HG03378 (cell line): ENCODE data around the gene TMEM214.
"Not testable (repeated sequence)": the region's sequence is repeated elsewhere in the genome, so short reads cannot be mapped to it uniquely, and the experiment has no call there.

Source experiments
- ATAC-seq: cut with Tn5 transposase; IDR thresholded peaks from one replicate; pipeline ENCODE4 v1.9.1; 2021; ENCODE audit warnings: mild to moderate bottlenecking, moderate library complexity; ENCODE audit not compliant: unreplicated experiment

Gene TMEM214

GRCh38 chr2:27069436-27069835, 36.7 kb downstream of the TMEM214 start:
- ATAC-seq: no peak

DNA sequence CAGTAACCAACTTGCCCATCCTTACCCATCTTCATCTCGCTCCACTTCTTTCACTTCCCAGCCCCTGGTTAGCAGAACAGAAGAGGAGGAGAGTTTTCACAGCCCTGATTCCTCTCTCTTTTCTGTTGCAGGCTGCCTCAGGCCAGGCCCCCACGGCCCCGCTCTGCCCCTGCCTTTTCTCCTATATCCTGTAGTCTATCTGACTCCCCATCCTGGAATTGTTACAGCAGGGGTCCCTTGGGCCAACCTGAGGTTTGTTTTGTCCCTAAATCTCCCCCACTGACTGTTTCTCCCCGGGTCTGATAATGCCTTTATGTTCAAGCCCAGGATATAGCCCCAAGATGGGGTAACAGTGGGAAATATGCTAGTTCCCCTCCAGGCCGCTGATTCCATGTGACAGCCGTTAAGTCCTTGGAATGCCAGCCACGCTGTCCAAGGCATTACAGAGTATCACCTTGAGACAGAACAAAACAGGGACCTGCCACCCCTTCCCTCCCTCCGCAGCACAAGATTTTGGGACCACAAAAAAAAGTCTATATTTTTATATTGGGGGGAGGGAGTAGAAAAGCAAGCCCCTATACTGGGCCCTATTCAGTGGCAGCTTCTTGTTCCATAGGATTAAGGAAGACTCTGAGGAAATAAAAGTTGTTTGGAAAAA, 37.3 kb downstream of the TMEM214 start:
- ATAC-seq: no peak

GRCh38 chr2:27070653-27071276, 38.0 kb downstream of the TMEM214 start:
- no peak for ATAC-seq

DNA sequence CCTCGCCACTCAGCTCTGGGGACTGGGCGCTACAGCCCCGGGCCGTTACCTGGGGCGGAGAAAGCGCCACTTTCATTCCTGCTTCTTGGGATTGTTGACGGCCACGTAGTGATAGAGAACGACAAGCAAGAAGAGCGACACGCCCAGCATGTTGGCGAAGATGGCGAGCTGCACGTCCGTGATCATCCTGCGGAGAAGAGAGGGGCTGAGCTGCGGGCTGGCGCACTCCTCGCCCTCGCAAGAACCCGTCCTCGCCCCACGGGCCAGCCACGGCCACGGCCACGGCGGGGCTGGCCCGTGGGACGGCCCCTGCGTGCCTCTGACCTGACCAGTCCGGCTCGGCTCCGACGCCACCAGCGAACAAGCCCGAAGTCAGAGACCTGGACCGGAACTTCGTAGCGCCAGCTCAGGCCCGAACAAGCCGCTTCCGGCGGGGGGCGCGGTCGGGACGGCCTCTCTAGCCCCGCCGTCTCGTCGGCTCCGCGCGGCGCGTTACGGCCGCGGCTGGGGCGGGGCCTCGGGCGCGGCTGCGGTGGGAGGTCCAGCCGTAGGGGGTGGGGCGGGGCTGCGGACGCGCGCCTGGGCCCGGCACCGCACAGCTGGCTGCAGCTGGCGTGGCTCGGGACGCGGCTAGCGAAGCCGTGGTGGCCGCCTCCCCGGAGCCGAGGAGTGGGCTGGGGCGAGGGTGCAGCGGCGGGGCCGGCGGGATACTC, 38.7 kb downstream of the TMEM214 start, which contains the start of gene OST4:
Gene OST4 (minus strand): TSS at position 378 of the 713 bp plus-strand sequence.
- peak; percentile 64 for ATAC-seq

DNA sequence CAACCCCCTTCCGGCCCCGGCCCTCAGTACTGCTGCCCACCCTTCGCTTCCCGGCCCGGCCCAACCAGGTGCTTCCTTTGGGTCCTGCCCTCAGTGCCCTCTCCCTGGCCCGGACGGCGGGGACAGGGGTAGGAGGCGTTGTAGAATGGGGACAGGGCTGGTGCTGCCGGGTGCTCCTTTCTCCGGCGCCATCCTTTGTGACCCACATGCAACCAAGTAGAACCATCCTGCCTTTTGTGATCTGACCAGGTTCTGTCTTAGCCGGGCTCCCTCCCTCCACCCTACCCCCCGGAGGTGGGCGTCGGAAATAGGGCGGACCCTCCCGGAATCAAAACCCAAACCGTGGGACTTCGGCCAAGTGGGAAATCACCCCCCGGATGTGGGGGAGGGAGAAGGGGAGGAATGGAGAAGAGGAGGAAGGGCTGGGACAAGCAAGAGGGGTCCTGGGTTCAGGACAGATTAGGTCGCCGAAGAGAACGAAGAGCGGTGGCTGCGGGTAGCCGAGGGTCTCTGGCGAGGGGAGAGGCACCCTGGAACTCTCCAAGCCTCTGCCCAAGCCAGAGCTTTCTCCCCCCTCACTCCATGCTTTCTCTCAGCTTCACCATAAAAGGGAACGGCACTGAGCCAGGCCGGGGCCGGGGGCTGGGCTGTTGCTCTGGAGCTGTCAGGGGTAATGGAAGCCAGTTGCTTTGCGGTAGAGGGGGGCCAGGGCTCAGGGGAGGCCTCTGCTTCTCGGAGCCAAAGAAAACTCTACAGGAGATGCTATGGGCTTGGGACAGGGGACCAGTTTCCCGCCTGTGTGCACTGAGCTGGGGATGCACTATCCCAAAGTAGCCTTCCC, 39.4 kb downstream of the TMEM214 start:
- peak; percentile 16 for ATAC-seq

DNA sequence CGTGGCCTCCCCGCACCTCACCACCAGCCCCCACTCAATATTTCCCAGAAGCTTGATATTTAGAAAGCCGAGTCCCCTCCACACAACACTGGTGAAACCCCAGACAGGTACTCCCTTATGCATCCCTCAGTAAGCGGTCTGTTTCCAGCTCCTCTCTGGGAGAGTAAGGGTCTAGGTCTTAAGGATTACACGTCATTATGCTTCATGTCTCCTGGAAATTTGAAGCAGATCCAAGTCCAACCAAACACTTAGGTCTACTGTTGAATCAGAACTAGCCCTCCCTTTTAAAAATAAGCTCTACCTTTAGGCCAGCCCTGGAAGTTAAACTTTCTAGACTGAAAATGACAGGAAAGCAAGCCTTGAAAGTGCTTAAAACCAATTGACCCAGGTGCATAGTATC, 40.2 kb downstream of the TMEM214 start:
- ATAC-seq: no peak

DNA sequence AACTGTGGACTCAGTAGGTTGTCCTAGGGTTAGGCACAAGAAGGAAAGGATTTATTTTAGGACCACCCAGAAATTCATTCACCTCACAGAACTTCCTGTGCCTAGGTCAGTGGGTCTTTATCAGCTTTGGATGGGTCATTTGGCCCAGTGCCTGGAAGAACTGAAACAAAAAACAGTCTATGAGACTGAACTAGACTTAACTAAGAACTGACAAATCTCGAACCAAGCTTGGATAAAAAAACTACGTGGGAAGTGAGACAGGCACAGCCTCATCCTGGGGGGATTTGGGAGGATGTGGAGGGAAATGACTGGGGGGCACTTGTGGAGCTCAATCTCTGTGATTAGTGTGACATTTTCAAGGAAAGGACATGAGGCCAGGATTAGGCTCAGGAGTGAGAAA, 41.0 kb downstream of the TMEM214 start:
- no peak for ATAC-seq

GRCh38 chr2:27074738-27075565, 42.2 kb downstream of the TMEM214 start:
- no peak for ATAC-seq

- not testable (repeated sequence) for ATAC-seq
Observed at GRCh38 chr2:27075566-27075871, 42.8 kb downstream of the TMEM214 start.

- ATAC-seq: no peak
Observed at GRCh38 chr2:27076323-27076722, 43.6 kb downstream of the TMEM214 start.

DNA sequence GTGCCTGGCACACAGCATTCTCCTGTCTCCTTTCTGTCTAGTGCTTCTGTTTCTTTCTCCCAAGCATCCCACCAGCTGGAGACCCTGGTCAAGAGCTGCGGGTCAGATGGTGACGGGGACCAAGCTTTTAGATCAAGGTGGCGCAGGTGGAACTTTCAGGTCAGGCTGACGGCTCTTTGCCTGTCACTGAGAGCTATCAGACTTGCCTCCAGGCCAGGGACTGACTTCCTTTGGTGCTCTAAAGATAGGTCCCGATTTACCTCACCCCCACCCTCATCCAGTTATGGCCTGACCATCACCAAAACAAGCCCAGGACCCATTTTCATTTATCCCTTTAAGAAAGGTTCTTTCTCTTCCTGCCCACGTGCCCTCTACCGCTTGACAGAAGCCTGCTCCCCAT, 44.5 kb downstream of the TMEM214 start:
- no peak for ATAC-seq

DNA sequence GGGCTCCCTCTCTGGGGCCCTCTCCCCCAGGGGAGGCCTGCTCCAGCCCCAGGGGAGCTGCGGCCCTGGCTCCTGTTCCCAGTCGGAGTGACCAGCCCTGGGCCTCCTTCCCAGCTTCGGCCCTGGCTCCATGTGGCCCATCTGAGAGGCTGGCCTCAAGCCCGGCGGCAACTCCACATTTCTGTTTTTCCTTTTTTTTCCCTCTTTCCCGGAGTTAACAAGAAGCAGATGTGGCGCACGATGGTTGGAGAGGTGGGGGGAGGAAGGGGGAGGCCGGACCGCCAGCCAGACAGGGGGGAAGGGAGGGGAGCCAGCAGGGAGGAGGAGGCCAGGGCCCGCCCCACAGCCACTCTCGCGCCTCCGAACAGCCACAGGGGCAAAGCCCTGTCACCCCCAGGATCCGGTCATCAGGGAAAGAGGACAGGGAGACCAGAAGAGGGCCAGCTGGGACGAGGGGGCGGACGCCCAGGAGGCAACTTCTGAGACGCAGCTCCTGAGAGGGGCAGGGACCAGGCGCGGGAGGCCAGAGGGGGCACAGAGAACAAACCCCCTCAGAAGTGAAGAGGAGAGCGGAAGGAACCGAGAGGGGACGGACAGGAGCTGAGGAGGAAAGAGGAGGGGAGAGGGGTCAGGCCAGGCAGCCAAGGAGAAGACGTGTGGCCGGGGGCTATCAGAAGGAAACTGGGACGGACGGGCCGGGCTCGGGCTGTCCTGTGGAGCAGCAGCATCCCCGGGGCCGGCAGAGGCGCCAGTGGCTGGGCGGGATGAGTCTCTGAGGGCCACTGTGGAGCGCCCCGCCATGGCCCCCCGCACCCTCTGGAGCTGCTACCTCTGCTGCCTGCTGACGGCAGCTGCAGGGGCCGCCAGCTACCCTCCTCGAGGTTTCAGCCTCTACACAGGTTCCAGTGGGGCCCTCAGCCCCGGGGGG, 45.8 kb downstream of the TMEM214 start, which contains the start of gene EMILIN1:
Gene EMILIN1 (plus strand): TSS at position 349 of the 928 bp plus-strand sequence. CDS start 451 bp downstream, at position 800.
- ATAC-seq: no peak

DNA sequence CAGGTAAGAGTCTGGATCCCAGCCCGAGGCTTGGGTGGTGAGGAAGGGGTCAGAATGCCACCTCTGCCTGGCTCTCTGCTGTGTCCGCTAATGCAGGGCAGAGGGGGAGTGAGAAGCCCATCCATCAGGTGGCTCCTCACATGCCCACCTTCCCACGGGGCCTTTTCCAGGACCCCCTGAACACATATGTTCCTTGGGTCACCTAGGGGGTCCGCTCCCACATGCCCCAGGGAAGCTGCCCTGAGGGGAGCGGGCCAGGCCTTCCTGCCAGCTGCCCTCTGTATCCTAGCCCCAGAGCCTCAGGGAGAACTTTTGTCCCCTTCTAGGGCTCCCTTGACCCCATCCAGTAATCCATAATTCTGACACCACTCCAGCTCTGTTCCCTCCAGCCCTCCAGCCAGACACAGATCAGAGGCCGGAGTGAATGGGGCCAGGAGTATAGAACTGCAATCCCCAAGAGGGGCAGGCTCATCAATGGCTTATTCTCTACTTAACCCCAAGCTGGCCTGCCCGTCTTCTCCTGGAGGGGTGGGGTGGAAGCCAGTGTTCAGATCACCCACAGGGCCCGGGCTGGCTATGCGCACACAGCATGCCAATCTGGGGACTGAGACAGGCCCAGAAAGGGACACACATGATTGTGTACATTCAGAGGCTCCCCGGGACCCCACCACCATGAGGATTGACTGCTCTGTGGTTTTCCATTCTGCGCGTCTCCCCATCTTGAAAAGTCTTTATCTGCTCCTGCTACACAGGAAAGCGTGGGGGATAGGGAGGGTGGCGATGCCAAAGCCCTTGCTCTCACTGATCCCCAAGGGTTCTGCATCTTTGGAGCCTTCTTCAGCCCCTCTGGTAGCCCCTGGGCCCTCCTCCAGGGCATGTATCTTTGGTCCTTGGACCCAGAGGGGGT, 46.7 kb downstream of the TMEM214 start:
- no peak for ATAC-seq

- no peak for ATAC-seq
Observed at GRCh38 chr2:27080140-27080469, 47.3 kb downstream of the TMEM214 start.

DNA sequence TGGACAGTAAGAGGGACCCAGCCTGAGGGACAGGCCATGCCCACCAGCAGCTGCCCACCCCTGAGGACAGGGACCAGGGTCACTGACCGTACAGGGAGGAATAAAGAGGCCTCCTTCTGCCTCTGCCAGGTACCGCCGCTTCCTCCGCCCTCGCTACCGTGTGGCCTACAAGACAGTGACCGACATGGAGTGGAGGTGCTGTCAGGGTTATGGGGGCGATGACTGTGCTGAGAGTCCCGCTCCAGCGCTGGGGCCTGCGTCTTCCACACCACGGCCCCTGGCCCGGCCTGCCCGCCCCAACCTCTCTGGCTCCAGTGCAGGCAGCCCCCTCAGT, 47.8 kb downstream of the TMEM214 start:
- ATAC-seq: no peak

DNA sequence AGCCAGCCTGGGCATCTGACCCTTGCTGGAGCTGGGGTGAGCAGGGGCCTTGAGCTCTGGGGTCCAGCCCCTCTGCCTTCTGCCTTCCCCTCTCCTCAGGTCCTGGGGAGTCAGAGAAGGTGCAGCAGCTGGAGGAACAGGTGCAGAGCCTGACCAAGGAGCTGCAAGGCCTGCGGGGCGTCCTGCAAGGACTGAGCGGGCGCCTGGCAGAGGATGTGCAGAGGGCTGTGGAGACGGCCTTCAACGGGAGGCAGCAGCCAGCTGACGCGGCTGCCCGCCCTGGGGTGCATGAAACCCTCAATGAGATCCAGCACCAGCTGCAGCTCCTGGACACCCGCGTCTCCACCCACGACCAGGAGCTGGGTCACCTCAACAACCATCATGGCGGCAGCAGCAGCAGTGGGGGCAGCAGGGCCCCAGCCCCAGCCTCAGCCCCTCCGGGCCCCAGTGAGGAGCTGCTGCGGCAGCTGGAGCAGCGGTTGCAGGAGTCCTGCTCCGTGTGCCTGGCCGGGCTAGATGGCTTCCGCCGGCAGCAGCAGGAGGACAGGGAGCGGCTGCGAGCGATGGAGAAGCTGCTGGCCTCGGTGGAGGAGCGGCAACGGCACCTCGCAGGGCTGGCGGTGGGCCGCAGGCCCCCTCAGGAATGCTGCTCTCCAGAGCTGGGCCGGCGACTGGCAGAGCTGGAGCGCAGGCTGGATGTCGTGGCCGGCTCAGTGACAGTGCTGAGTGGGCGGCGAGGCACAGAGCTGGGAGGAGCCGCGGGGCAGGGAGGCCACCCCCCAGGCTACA, 49.4 kb downstream of the TMEM214 start:
- no peak for ATAC-seq

DNA sequence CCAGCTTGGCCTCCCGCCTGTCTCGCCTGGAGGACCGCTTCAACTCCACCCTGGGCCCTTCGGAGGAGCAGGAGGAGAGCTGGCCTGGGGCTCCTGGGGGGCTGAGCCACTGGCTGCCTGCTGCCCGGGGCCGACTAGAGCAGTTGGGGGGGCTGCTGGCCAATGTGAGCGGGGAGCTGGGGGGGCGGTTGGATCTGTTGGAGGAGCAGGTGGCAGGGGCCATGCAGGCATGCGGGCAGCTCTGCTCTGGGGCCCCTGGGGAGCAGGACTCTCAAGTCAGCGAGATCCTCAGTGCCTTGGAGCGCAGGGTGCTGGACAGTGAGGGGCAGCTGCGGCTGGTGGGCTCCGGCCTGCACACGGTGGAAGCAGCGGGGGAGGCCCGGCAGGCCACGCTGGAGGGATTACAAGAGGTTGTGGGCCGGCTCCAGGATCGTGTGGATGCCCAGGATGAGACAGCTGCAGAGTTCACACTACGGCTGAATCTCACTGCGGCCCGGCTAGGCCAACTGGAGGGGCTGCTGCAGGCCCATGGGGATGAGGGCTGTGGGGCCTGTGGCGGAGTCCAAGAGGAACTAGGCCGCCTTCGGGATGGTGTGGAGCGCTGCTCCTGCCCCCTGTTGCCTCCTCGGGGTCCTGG, 50.1 kb downstream of the TMEM214 start:
- no peak for ATAC-seq
